Common myeloid progenitor, CD34-positive (primary cell): ENCODE measurements around the gene CEP85L.

Experiments
- CTCF ChIA-PET: fragments of 350-600 bp; sonication (Branson Sonifier 250); formaldehyde crosslinking; loops from one replicate; lab custom pipeline; 2021; ENCODE audit warnings: antibody characterized with exemption; lab: Charles Lee
- POLR2A ChIA-PET: fragments of 350-600 bp; sonication (Branson Sonifier 250); formaldehyde crosslinking; loops from one replicate; lab custom pipeline; 2021; ENCODE audit warnings: antibody characterized with exemption; lab: Charles Lee
- DNase-seq, 3 donors: peaks; one replicate each; pipeline versions ENCODE4 v3.0.0 to v3.0.0-alpha.2; 2013
- H3K27ac ChIP-seq, 2 experiments: 1 replicate in 1 of 2; 2 replicates in 1 of 2; pipeline ENCODE4 v1.7.0; 2013; ENCODE audit warnings: inconsistent platforms in 2 of 2, low read length in 2 of 2, mild to moderate bottlenecking in 2 of 2, low read depth in 1 of 2, moderate library complexity in 1 of 2; ENCODE audit not compliant: severe bottlenecking in 2 of 2, insufficient read depth in 1 of 2, poor library complexity in 1 of 2
- H3K27me3 ChIP-seq, 5 experiments: replicated peaks in 2 of 5; 1 replicate in 3 of 5; 2 replicates in 2 of 5; pipeline versions ENCODE4 v1.6.1 to v1.7.0; 2013; ENCODE audit warnings: low read length in 4 of 5, mild to moderate bottlenecking in 2 of 5, moderate library complexity in 2 of 5, inconsistent platforms in 1 of 5; ENCODE audit not compliant: insufficient read depth in 5 of 5, control insufficient read depth in 4 of 5
- H3K36me3 ChIP-seq, 4 experiments: 1 replicate in 2 of 4; 2 replicates in 2 of 4; pipeline versions ENCODE4 v1.6.1 to v1.7.0; 2013; ENCODE audit warnings: low read length in 3 of 4, control low read depth in 1 of 4, mild to moderate bottlenecking in 1 of 4; ENCODE audit not compliant: control insufficient read depth in 4 of 4, insufficient read depth in 4 of 4
- H3K4me1 ChIP-seq, 4 experiments: 1 replicate in 3 of 4; 2 replicates in 1 of 4; pipeline versions ENCODE4 v1.6.1 to v1.7.1; 2013; ENCODE audit warnings: low read length in 3 of 4, mild to moderate bottlenecking in 3 of 4, control low read depth in 1 of 4, inconsistent platforms in 1 of 4, moderate library complexity in 1 of 4; ENCODE audit not compliant: control insufficient read depth in 4 of 4, insufficient read depth in 4 of 4; ENCODE audit errors: control extremely low read depth in 1 of 4
- H3K4me3 ChIP-seq, 7 experiments: 1 replicate in 4 of 7; 2 replicates in 3 of 7; pipeline versions ENCODE4 v1.5.1 to v1.7.0; 2013; ENCODE audit warnings: mild to moderate bottlenecking in 7 of 7, low read length in 6 of 7, moderate library complexity in 6 of 7, inconsistent platforms in 2 of 7, low read depth in 2 of 7, control low read depth in 1 of 7; ENCODE audit not compliant: insufficient read depth in 4 of 7, control insufficient read depth in 1 of 7; ENCODE audit errors: extremely low read depth in 1 of 7
- H3K9me3 ChIP-seq, 5 experiments: 1 replicate in 4 of 5; 2 replicates in 1 of 5; pipeline versions ENCODE4 v1.6.1 to v1.7.1; 2013; ENCODE audit warnings: low read length in 4 of 5, mild to moderate bottlenecking in 2 of 5, inconsistent platforms in 1 of 5, low read depth in 1 of 5, moderate library complexity in 1 of 5; ENCODE audit not compliant: control insufficient read depth in 4 of 5, insufficient read depth in 2 of 5; ENCODE audit errors: control extremely low read depth in 1 of 5
- WGBS: methylation state at CpG from one replicate; pipeline ENCODE4 v1.1.5; 2013; ENCODE audit not compliant: insufficient coverage; 5-methylcytosine and 5-hydroxymethylcytosine counted together

The CEP85L gene

DNA sequence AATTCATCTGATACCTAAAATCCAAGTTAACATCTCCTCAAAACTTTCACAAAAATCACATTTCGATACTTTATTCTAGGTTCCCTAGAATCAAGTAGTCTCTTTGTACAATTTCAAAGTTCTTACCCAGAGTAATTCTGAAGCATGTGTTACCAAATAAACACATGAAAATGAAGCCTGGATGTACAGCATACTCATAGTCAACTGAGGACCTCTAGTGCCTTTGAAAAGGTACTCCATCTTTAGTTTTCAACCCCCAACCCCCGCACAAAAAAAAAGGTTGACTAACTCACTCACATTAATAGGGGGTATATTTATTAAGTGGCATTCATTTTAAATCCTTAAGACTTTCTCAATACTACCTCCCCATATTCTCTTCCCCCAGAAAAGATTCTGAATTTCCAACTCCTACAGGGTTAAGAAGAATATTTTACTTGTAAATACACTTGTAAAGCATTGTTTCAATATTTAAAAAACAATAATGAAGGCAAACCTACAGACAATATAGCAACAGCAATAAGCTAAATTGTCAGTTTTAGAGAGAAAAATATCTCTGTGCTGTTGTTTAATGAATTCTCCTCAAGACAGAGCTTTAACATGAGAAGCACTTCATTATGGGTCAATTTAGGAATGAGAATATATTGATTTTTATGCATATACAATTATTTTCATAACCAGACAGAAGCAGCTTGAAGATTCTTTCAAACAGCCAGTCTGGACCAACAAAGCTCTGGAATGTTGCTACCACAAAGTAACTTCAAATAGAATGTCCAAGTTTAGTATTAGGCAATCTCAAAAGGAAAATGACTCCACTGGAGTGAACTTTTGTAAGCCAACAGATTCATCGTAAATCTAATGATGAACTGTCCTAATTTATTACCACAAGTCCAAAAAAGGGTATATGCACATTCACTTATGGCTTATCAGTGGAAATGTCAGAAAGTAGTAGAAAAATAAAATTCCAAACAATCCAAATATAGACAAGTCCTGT is 100.0 kb downstream of the CEP85L start:
- CTCF ChIA-PET, result interaction anchor here (0.8 to 1.7 kb wide), 5 partner anchors 15 to 268 kb away, joined by 4 to 8 read pairs (median 6); no protein-coding TSS in a partner anchor
- no peaks in the 10 kb centered on the region for H3K9me3 ChIP-seq
- no peaks in the 10 kb centered on the region for H3K27me3 ChIP-seq
- H3K4me3 ChIP-seq, result no peak overlapping the region
- 50% methylated on average over 1 of the region's 3 CpGs for WGBS
- POLR2A ChIA-PET, result no interaction called here
- no peak overlapping the region for H3K27ac ChIP-seq
- peaks cover 0 to 3% (median 0%) of the 10 kb centered on the region in 4 experiments for H3K4me1 ChIP-seq
- peak; percentile 52 to 73 (median 70) for DNase-seq
- H3K36me3 ChIP-seq, result peaks cover 0 to 2% (median 0%) of the 10 kb centered on the region in 4 experiments

GRCh38 chr6:118548613-118549012 is 102.8 kb downstream of the CEP85L start:
- Histone ChIP-seq H3K27me3 (no peaks in the 10 kb centered on the region), H3K4me1 (peaks cover 0 to 3% (median 0%) of the 10 kb centered on the region in 4 experiments), H3K27ac (no peak overlapping the region), H3K9me3 (no peaks in the 10 kb centered on the region), H3K36me3 (no peaks in the 10 kb centered on the region), H3K4me3 (no peak overlapping the region)
- ChIA-PET CTCF (interaction anchor here (0.8 to 1.4 kb wide), 3 partner anchors 9 to 261 kb away, joined by 3 read pairs; no protein-coding TSS in a partner anchor), POLR2A (no interaction called here)
- no peak for DNase-seq

- ChIA-PET CTCF (interaction anchor here (1.4 kb wide), 1 partner anchor 9 kb away, joined by 3 read pairs; no protein-coding TSS in a partner anchor), POLR2A (no interaction called here)
- Histone ChIP-seq H3K4me1 (peaks cover 0 to under 1% (median 0%) of the 10 kb centered on the region in 4 experiments), H3K27me3 (no peaks in the 10 kb centered on the region), H3K27ac (no peak within 1 kb of the TSS), H3K9me3 (no peaks in the 10 kb centered on the region), H3K36me3 (no peaks in the 10 kb centered on the region), H3K4me3 (no peak within 1 kb of the TSS)
- no peak for DNase-seq
- no CpG with 5 or more reads among the region's 3 CpGs for WGBS
Observed at GRCh38 chr6:118548136-118548535, 103.3 kb downstream of the CEP85L start, which contains the start of gene PLN. Gene PLN (plus strand): TSS chr6:118548296. CDS start chr6:118558922, 10,626 bp downstream.

- ChIA-PET POLR2A (no interaction called here), CTCF (interaction anchor here (0.7 kb wide), 1 partner anchor 260 kb away, joined by 3 read pairs; no protein-coding TSS in a partner anchor)
- H3K27ac ChIP-seq, result no peak overlapping the region
- no peaks in the 10 kb centered on the region for H3K27me3 ChIP-seq
- DNase-seq, result no peak
- no peaks in the 10 kb centered on the region for H3K9me3 ChIP-seq
- H3K36me3 ChIP-seq, result no peaks in the 10 kb centered on the region
- H3K4me1 ChIP-seq, result no peaks in the 10 kb centered on the region
- WGBS, result no CpG with 5 or more reads among the region's 1 CpG
- no peak overlapping the region for H3K4me3 ChIP-seq
Observed at GRCh38 chr6:118546880-118547218, 104.5 kb downstream of the CEP85L start.

DNA sequence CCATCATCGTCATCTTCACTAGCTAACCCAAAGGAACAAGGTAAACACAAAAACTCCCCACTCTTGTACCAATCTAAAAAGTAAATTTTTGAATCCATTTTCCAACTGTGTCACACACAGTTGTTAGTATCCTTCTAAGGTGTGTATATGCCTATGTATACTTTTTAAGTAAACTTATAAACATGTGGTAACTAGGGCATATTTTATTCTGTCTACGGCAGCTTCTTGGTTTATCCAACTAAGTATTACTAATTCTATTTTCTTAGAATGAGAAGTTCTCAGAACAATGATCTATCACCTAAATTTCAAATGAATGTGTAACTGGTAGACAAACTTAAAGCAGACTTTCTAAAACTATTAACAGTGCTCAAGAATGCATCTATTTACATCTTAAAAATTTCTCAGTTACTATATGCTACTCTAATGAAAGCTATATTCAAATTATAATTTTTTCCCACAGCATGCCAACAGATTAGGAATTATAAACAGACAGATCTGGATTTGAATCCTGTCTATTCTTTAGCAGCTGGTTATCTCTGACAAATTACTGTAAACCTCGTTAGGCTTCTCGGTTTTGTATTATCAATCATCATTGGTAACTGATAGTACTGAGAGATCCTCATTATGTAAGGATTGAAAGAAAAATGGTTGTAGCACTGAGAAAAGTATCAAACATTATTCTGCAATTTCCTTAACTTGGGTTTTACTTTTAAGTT is 105.1 kb downstream of the CEP85L start:
- Histone ChIP-seq H3K27me3 (no peaks in the 10 kb centered on the region), H3K4me3 (no peak overlapping the region), H3K4me1 (no peaks in the 10 kb centered on the region), H3K36me3 (no peaks in the 10 kb centered on the region), H3K27ac (no peak overlapping the region), H3K9me3 (no peaks in the 10 kb centered on the region)
- no peak for DNase-seq
- 100% methylated on average over 3 of the region's 4 CpGs for WGBS
- POLR2A ChIA-PET, result no interaction called here
- CTCF ChIA-PET, result interaction anchor here (0.7 to 1.4 kb wide), 2 partner anchors 8 to 259 kb away, joined by 3 read pairs; no protein-coding TSS in a partner anchor

- no peak for DNase-seq
- CTCF ChIA-PET, result no interaction called here
- POLR2A ChIA-PET, result no interaction called here
Observed at GRCh38 chr6:118544105-118544504, 107.3 kb downstream of the CEP85L start.

More at GRCh38 chr6:118544105-118544504, 107.3 kb downstream of the CEP85L start:
- Histone ChIP-seq H3K9me3 (no peaks in the 10 kb centered on the region), H3K4me1 (no peaks in the 10 kb centered on the region), H3K4me3 (no peak overlapping the region), H3K27ac (no peak overlapping the region), H3K27me3 (no peaks in the 10 kb centered on the region), H3K36me3 (no peaks in the 10 kb centered on the region)
- WGBS, result no CpG with 5 or more reads among the region's 3 CpGs
